CD8-positive, alpha-beta memory T cell (primary cell): ENCODE results near the gene DACH2. TPM values are rescaled to one million over a fixed set of nuclear protein-coding genes. Genes with fewer than 3 reads are reported as not detected.

Experiments
- CTCF ChIA-PET: fragments of 350-600 bp; sonication (Branson Sonifier 250); formaldehyde crosslinking; loops from one replicate; lab custom pipeline; 2021; ENCODE audit warnings: antibody characterized with exemption; lab: Charles Lee
- POLR2A ChIA-PET: fragments of 350-600 bp; sonication (Branson Sonifier 250); formaldehyde crosslinking; loops from one replicate; lab custom pipeline; 2021; ENCODE audit warnings: antibody characterized with exemption; lab: Charles Lee
- DNase-seq, 5 donors: peaks; one replicate each; pipeline versions ENCODE4 v3.0.0 to v3.0.0-alpha.2; 2020 to 2022; ENCODE audit warnings: mixed read lengths in 1 of 5
- H3K27ac ChIP-seq: one replicate; pipeline ENCODE4 v1.7.0; 2013; ENCODE audit warnings: low read depth, mild to moderate bottlenecking, low read length, moderate library complexity
- H3K27me3 ChIP-seq: 2 replicates; pipeline ENCODE4 v1.7.0; 2013; ENCODE audit warnings: low read length, mild to moderate bottlenecking; ENCODE audit not compliant: insufficient read depth, poor library complexity, severe bottlenecking
- H3K36me3 ChIP-seq: 2 replicates; pipeline ENCODE4 v1.7.0; 2013; ENCODE audit warnings: mild to moderate bottlenecking, low read length, moderate library complexity; ENCODE audit not compliant: insufficient read depth
- H3K4me1 ChIP-seq: 2 replicates; pipeline ENCODE4 v1.7.0; 2013; ENCODE audit warnings: mild to moderate bottlenecking, low read length, moderate library complexity; ENCODE audit not compliant: insufficient read depth
- H3K4me3 ChIP-seq: 2 replicates; pipeline ENCODE4 v1.7.0; 2013; ENCODE audit warnings: mild to moderate bottlenecking, low read length
- H3K9me3 ChIP-seq: 2 replicates; pipeline ENCODE4 v1.7.0; 2013; ENCODE audit warnings: mild to moderate bottlenecking, low read length
- H3K27ac Mint-ChIP-seq, 8 donors: one replicate each; pipeline ENCODE4 v1.8.0; 2020 to 2021; ENCODE audit warnings: mixed read lengths in 8 of 8, mild to moderate bottlenecking in 6 of 8, inconsistent platforms in 3 of 8, moderate library complexity in 3 of 8
- H3K27me3 Mint-ChIP-seq, 2 donors: one replicate each; pipeline ENCODE4 v1.8.0; 2020 to 2021; ENCODE audit warnings: mixed read lengths in 2 of 2, mild to moderate bottlenecking in 1 of 2, moderate library complexity in 1 of 2
- H3K36me3 Mint-ChIP-seq, 3 donors: one replicate each; pipeline ENCODE4 v1.8.0; 2020 to 2021; ENCODE audit warnings: mixed read lengths in 3 of 3, inconsistent platforms in 1 of 3, mild to moderate bottlenecking in 1 of 3
- H3K4me1 Mint-ChIP-seq, 3 donors: one replicate each; pipeline ENCODE4 v1.8.0; 2020 to 2021; ENCODE audit warnings: mixed read lengths in 3 of 3, inconsistent platforms in 1 of 3, mild to moderate bottlenecking in 1 of 3
- H3K4me3 Mint-ChIP-seq, 7 donors: one replicate each; pipeline ENCODE4 v1.8.0; 2020 to 2021; ENCODE audit warnings: mixed read lengths in 7 of 7, mild to moderate bottlenecking in 6 of 7, moderate library complexity in 4 of 7, inconsistent platforms in 2 of 7
- H3K9me3 Mint-ChIP-seq, 5 donors: one replicate each; pipeline ENCODE4 v1.8.0; 2020 to 2022; ENCODE audit warnings: mixed read lengths in 5 of 5, mild to moderate bottlenecking in 3 of 5, moderate library complexity in 2 of 5, inconsistent platforms in 1 of 5
- polyA plus RNA-seq: library from polyadenylated mRNA; unstranded; fragments of 300-500 nt; fragmentation: Illumina TruSeq; gene quantifications from one replicate; pipeline ENCODE4 v1.2.3, GENCODE V29; 2021
- total RNA-seq, 2 experiments: library from RNA; stranded (reverse); gene quantifications; one replicate each; pipeline ENCODE4 v1.2.3, GENCODE V29; 2021

The DACH2 gene
- total and polyA plus RNA-seq, 3 experiments from 2014 or later, result not detected

GRCh38 chrX:86696951-86697350, 548.7 kb downstream of the DACH2 start:
- Histone ChIP-seq H3K4me1 (no peaks in the 10 kb centered on the region), H3K4me3 (no peak overlapping the region), H3K9me3 (no peaks in the 10 kb centered on the region), H3K27ac (no peak overlapping the region), H3K36me3 (no peaks in the 10 kb centered on the region), H3K27me3 (no peaks in the 10 kb centered on the region)
- ChIA-PET CTCF (no interaction called here), POLR2A (no interaction called here)
- H3K4me3 Mint-ChIP-seq, result no peak overlapping the region
- no peaks in the 10 kb centered on the region for H3K4me1 Mint-ChIP-seq
- no peaks in the 10 kb centered on the region for H3K36me3 Mint-ChIP-seq
- H3K27me3 Mint-ChIP-seq, result peaks cover 0 to 2% of the 10 kb centered on the region in 2 donors
- H3K9me3 Mint-ChIP-seq, result peaks cover 0 to 7% (median 1%) of the 10 kb centered on the region in 5 donors
- no peak for DNase-seq
- no peak overlapping the region for H3K27ac Mint-ChIP-seq

GRCh38 chrX:86711531-86712180, 563.4 kb downstream of the DACH2 start:
- Histone ChIP-seq H3K9me3 (no peaks in the 10 kb centered on the region), H3K4me1 (no peaks in the 10 kb centered on the region), H3K36me3 (no peaks in the 10 kb centered on the region), H3K27me3 (no peaks in the 10 kb centered on the region), H3K27ac (no peak overlapping the region), H3K4me3 (no peak overlapping the region)
- no peak for DNase-seq
- CTCF ChIA-PET, result no interaction called here
- H3K4me1 Mint-ChIP-seq, result no peaks in the 10 kb centered on the region
- H3K36me3 Mint-ChIP-seq, result no peaks in the 10 kb centered on the region
- no peaks in the 10 kb centered on the region for H3K27me3 Mint-ChIP-seq
- no peak overlapping the region for H3K4me3 Mint-ChIP-seq
- no peak overlapping the region for H3K27ac Mint-ChIP-seq
- H3K9me3 Mint-ChIP-seq, result no peaks in the 10 kb centered on the region
- POLR2A ChIA-PET, result no interaction called here

- Histone ChIP-seq H3K36me3 (no peaks in the 10 kb centered on the region), H3K27me3 (no peaks in the 10 kb centered on the region), H3K4me3 (no peak overlapping the region), H3K4me1 (no peaks in the 10 kb centered on the region), H3K9me3 (no peaks in the 10 kb centered on the region), H3K27ac (no peak overlapping the region)
- Mint-ChIP-seq H3K36me3 (no peaks in the 10 kb centered on the region), H3K4me3 (no peak overlapping the region), H3K27me3 (peaks cover 0 to 2% of the 10 kb centered on the region in 2 donors), H3K9me3 (peaks cover 0 to 1% (median 0%) of the 10 kb centered on the region in 5 donors), H3K27ac (no peak overlapping the region), H3K4me1 (no peaks in the 10 kb centered on the region)
- DNase-seq, result no peak
- POLR2A ChIA-PET, result no interaction called here
- CTCF ChIA-PET, result no interaction called here
Observed at GRCh38 chrX:86714441-86714840, 566.2 kb downstream of the DACH2 start.

GRCh38 chrX:86724277-86724676, 576.0 kb downstream of the DACH2 start:
- Mint-ChIP-seq H3K9me3 (peaks cover 0 to 7% (median 2%) of the 10 kb centered on the region in 5 donors), H3K4me1 (no peaks in the 10 kb centered on the region), H3K4me3 (no peak overlapping the region), H3K27me3 (peaks cover 0 to 1% of the 10 kb centered on the region in 2 donors), H3K27ac (no peak overlapping the region), H3K36me3 (no peaks in the 10 kb centered on the region)
- Histone ChIP-seq H3K27me3 (no peaks in the 10 kb centered on the region), H3K27ac (no peak overlapping the region), H3K4me3 (no peak overlapping the region), H3K9me3 (no peaks in the 10 kb centered on the region), H3K4me1 (no peaks in the 10 kb centered on the region), H3K36me3 (no peaks in the 10 kb centered on the region)
- ChIA-PET POLR2A (no interaction called here), CTCF (no interaction called here)
- DNase-seq, result no peak

DNA sequence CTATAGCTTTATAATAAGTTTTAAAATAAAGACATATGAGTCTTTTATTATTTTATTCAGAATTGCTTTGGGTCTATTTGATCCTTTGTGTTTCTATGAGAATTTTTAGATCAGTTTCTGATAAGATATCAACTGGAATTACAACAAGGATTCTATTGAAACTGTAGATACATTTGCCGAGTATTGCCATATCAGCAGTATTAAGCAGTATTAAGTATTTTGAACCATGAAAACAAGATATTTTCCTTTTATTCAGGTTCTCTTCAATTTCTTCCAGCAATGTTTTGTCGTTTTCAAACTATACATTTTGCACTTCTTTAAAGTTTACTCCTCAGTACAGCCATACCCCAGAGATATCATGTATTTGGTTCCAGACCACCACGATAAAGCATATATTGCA, 598.8 kb downstream of the DACH2 start:
- no peaks in the 10 kb centered on the region for H3K27me3 ChIP-seq
- H3K4me3 ChIP-seq, result no peak overlapping the region
- H3K27ac ChIP-seq, result no peak overlapping the region
- POLR2A ChIA-PET, result no interaction called here
- Mint-ChIP-seq H3K36me3 (no peaks in the 10 kb centered on the region), H3K9me3 (peaks cover 0 to 4% (median 0%) of the 10 kb centered on the region in 5 donors), H3K27ac (no peak overlapping the region), H3K27me3 (peaks cover 0 to 2% of the 10 kb centered on the region in 2 donors), H3K4me1 (no peaks in the 10 kb centered on the region), H3K4me3 (no peak overlapping the region)
- H3K9me3 ChIP-seq, result no peaks in the 10 kb centered on the region
- H3K4me1 ChIP-seq, result no peaks in the 10 kb centered on the region
- DNase-seq, result no peak
- CTCF ChIA-PET, result no interaction called here
- H3K36me3 ChIP-seq, result no peaks in the 10 kb centered on the region

GRCh38 chrX:86805241-86805640, 657.0 kb downstream of the DACH2 start:
- Histone ChIP-seq H3K27ac (no peak overlapping the region), H3K27me3 (no peaks in the 10 kb centered on the region), H3K4me3 (no peak overlapping the region), H3K9me3 (no peaks in the 10 kb centered on the region), H3K4me1 (no peaks in the 10 kb centered on the region), H3K36me3 (no peaks in the 10 kb centered on the region)
- POLR2A ChIA-PET, result no interaction called here
- no peaks in the 10 kb centered on the region for H3K36me3 Mint-ChIP-seq
- no peaks in the 10 kb centered on the region for H3K4me1 Mint-ChIP-seq
- H3K4me3 Mint-ChIP-seq, result no peak overlapping the region
- H3K9me3 Mint-ChIP-seq, result peaks cover 0 to 6% (median 2%) of the 10 kb centered on the region in 5 donors
- H3K27me3 Mint-ChIP-seq, result no peaks in the 10 kb centered on the region
- no peak for DNase-seq
- CTCF ChIA-PET, result no interaction called here
- H3K27ac Mint-ChIP-seq, result no peak overlapping the region

DNA sequence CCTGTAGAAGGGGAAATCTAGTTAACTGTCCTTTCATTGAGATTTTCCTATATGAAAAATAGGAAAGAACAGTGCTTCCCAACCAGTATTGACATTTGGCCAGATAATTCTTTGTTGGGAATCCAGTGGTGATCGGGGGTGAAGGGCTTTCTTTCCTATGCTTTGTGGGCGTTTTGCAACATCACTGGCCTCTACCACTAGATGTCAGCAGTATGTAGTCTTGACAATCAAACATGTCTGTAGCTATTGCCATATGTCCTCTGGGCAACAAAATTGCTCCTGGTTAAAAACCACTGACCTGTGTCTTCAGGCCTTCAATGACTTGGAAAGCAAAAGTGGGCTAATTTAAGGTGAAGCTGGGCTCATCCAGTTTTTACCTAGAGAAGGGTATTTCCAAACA, 658.5 kb downstream of the DACH2 start:
- Mint-ChIP-seq H3K36me3 (no peaks in the 10 kb centered on the region), H3K9me3 (peaks cover 0 to 6% (median 2%) of the 10 kb centered on the region in 5 donors), H3K27ac (no peak overlapping the region), H3K4me3 (no peak overlapping the region), H3K27me3 (no peaks in the 10 kb centered on the region), H3K4me1 (no peaks in the 10 kb centered on the region)
- CTCF ChIA-PET, result no interaction called here
- POLR2A ChIA-PET, result no interaction called here
- no peak overlapping the region for H3K27ac ChIP-seq
- no peaks in the 10 kb centered on the region for H3K27me3 ChIP-seq
- DNase-seq, result no peak
- no peaks in the 10 kb centered on the region for H3K4me1 ChIP-seq
- H3K36me3 ChIP-seq, result no peaks in the 10 kb centered on the region
- no peaks in the 10 kb centered on the region for H3K9me3 ChIP-seq
- no peak overlapping the region for H3K4me3 ChIP-seq

DNA sequence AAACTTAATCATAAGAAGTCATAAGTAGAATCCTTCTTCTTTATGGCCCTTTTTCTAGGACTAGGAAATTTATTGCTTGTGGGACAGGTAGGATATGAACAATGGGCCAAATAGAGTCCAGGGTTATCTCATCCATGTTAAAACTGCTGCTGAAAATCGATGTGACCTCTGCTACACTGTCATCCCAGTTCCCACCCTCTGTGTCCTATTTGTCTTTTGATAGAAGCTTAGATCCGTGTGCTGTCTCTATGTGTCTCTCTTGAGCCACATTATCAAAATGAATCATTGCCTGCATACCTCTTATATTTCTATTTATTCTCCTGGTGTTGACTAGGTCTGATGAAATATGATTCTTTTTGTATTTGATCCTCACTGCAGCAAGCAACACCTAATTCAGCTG, 661.4 kb downstream of the DACH2 start:
- Mint-ChIP-seq H3K9me3 (peaks cover 0 to 9% (median 0%) of the 10 kb centered on the region in 5 donors), H3K27ac (no peak overlapping the region), H3K4me1 (no peaks in the 10 kb centered on the region), H3K27me3 (no peaks in the 10 kb centered on the region), H3K4me3 (no peak overlapping the region), H3K36me3 (no peaks in the 10 kb centered on the region)
- Histone ChIP-seq H3K27ac (no peak overlapping the region), H3K9me3 (no peaks in the 10 kb centered on the region), H3K27me3 (no peaks in the 10 kb centered on the region), H3K36me3 (no peaks in the 10 kb centered on the region), H3K4me3 (no peak overlapping the region), H3K4me1 (no peaks in the 10 kb centered on the region)
- CTCF ChIA-PET, result no interaction called here
- POLR2A ChIA-PET, result no interaction called here
- no peak for DNase-seq
